PC-9 (cell line): Measurements from ENCODE around the gene EMSY. TPM values are rescaled to one million over a fixed set of nuclear protein-coding genes. Genes with fewer than 3 reads are reported as not detected.

ENCODE experiments used
- BruUV-seq: library from RNA; stranded (reverse); fragments of 400-500 nt; replicated peaks from 2 replicates; lab custom pipeline; 2021; lab: Mats Ljungman, UMichigan
- CTCF ChIA-PET: fragments of 300-600 bp; sonication (Branson Sonifier 250); formaldehyde crosslinking; loops from one replicate; lab custom pipeline; 2022; ENCODE audit warnings: antibody characterized with exemption; lab: Charles Lee
- POLR2A ChIA-PET: fragments of 300-600 bp; sonication (Branson Sonifier 250); formaldehyde crosslinking; loops from one replicate; lab custom pipeline; 2022; ENCODE audit warnings: antibody characterized with exemption; ENCODE audit not compliant: unreplicated experiment; lab: Charles Lee
- DNase-seq, 2 experiments: peaks; one replicate each; pipeline versions ENCODE4 v3.0.0 to v3.0.0-alpha.2; 2015 to 2022; ENCODE audit warnings: mixed read lengths in 1 of 2
- H2AFZ ChIP-seq: fragments of 200-600 bp; sonication (generic); 2 replicates; pipeline ENCODE4 v1.8.1; 2017; ENCODE audit warnings: antibody characterized with exemption
- H3F3A ChIP-seq: fragments of 200-600 bp; sonication (generic); 2 replicates; pipeline ENCODE4 v1.8.1; 2017; ENCODE audit warnings: antibody characterized with exemption, mild to moderate bottlenecking, low read depth; ENCODE audit not compliant: insufficient read depth
- H3K27ac ChIP-seq: fragments of 200-600 bp; sonication (generic); 2 replicates; pipeline ENCODE4 v1.6.1; 2016; ENCODE audit warnings: mixed run types
- H3K27me3 ChIP-seq: fragments of 200-600 bp; sonication (generic); 2 replicates; pipeline ENCODE4 v1.6.1; 2016; ENCODE audit warnings: low read depth, mixed run types; ENCODE audit not compliant: insufficient read depth
- H3K36me3 ChIP-seq: fragments of 200-600 bp; sonication (generic); 2 replicates; pipeline ENCODE4 v1.6.1; 2016; ENCODE audit warnings: low read depth, mixed run types
- H3K4me1 ChIP-seq: fragments of 200-600 bp; sonication (generic); replicated peaks from 2 replicates; pipeline ENCODE4 v1.6.1; 2016; ENCODE audit warnings: mixed run types; ENCODE audit not compliant: insufficient read depth
- H3K4me2 ChIP-seq: fragments of 200-600 bp; sonication (generic); 2 replicates; pipeline ENCODE4 v1.6.1; 2017; ENCODE audit warnings: mixed run types
- H3K4me3 ChIP-seq: fragments of 200-600 bp; sonication (generic); 2 replicates; pipeline ENCODE4 v1.6.1; 2016; ENCODE audit warnings: mixed run types
- H3K79me2 ChIP-seq: fragments of 200-600 bp; sonication (generic); 2 replicates; pipeline ENCODE4 v1.6.1; 2017; ENCODE audit warnings: low read depth, mixed run types
- H3K9me2 ChIP-seq: fragments of 200-600 bp; sonication (generic); 2 replicates; pipeline ENCODE4 v1.8.1; 2017; ENCODE audit warnings: mild to moderate bottlenecking; ENCODE audit not compliant: insufficient read depth
- H3K9me3 ChIP-seq: fragments of 200-600 bp; sonication (generic); 2 replicates; pipeline ENCODE4 v1.8.1; 2016; ENCODE audit warnings: low read depth; ENCODE audit not compliant: insufficient read depth
- H4K20me1 ChIP-seq: fragments of 200-600 bp; sonication (generic); 2 replicates; pipeline ENCODE4 v1.8.1; 2017; ENCODE audit not compliant: insufficient read depth
- CTCF ChIP-seq: fragments of 200-600 bp; sonication (generic); conservative IDR thresholded peaks from 2 replicates; pipeline ENCODE4 v1.6.1; 2017; ENCODE audit warnings: mixed run types, antibody characterized with exemption, mild to moderate bottlenecking, moderate library complexity
- EZH2 ChIP-seq: fragments of 200-600 bp; sonication (generic); IDR thresholded peaks from 2 replicates; pipeline ENCODE4 v1.8.0; 2017; ENCODE audit warnings: antibody characterized with exemption, low read depth
- intact Hi-C: fragments of 100-400 bp; cut with micrococcal nuclease; formaldehyde crosslinking; loops from one replicate; pipeline ENCODE4 v1.10.0; 2022; ENCODE audit not compliant: unreplicated experiment
- total RNA-seq: library from RNA; stranded (reverse); gene quantifications from 2 replicates; pipeline ENCODE4 v1.2.3, GENCODE V29; 2021

Gene EMSY
- total RNA-seq, 1 experiment from 2014 or later = 37.4 TPM

GRCh38 chr11:76550781-76551180 is 106.0 kb downstream of the EMSY start:
- H4K20me1 ChIP-seq = no peaks in the 10 kb centered on the region
- H2AFZ ChIP-seq = no peak overlapping the region
- H3F3A ChIP-seq = peaks cover 5% of the 10 kb centered on the region; the same call in 1 of the 2 replicates
- H3K36me3 ChIP-seq = peaks cover 3% of the 10 kb centered on the region; the same call in 1 of the 2 replicates
- TF ChIP-seq EZH2 (no peak), CTCF (no peak)
- no peak overlapping the region for H3K27ac ChIP-seq
- no peaks in the 10 kb centered on the region for H3K27me3 ChIP-seq
- intact Hi-C loops = loop anchor here (1.0 kb wide), 1 partner anchor 130 kb away; no protein-coding TSS in a partner anchor
- no TSS peak for BruUV-seq
- no peak for DNase-seq
- H3K4me2 ChIP-seq = no peak overlapping the region
- no peak overlapping the region for H3K4me3 ChIP-seq
- ChIA-PET CTCF (no interaction called here), POLR2A (no interaction called here)
- no peaks in the 10 kb centered on the region for H3K4me1 ChIP-seq
- H3K79me2 ChIP-seq = no peaks in the 10 kb centered on the region
- no peaks in the 10 kb centered on the region for H3K9me3 ChIP-seq
- H3K9me2 ChIP-seq = no peaks in the 10 kb centered on the region

GRCh38 chr11:76551400-76551799 is 106.6 kb downstream of the EMSY start:
- Histone ChIP-seq H3K9me3 (no peaks in the 10 kb centered on the region), H3K79me2 (no peaks in the 10 kb centered on the region), H3K9me2 (no peaks in the 10 kb centered on the region), H3K27ac (no peak overlapping the region), H3K4me3 (no peak overlapping the region), H3K4me1 (no peaks in the 10 kb centered on the region), H4K20me1 (no peaks in the 10 kb centered on the region), H3K4me2 (no peak overlapping the region), H3K36me3 (peaks cover 3% of the 10 kb centered on the region; the same call in 1 of the 2 replicates), H3F3A (peaks cover 5% of the 10 kb centered on the region; the same call in 1 of the 2 replicates), H2AFZ (no peak overlapping the region), H3K27me3 (no peaks in the 10 kb centered on the region)
- ChIA-PET CTCF (no interaction called here), POLR2A (no interaction called here)
- peak; percentile 56; the same call in 1 of the 2 replicates for TF ChIP-seq CTCF
- TF ChIP-seq EZH2 = no peak
- BruUV-seq = no TSS peak
- no peak for DNase-seq
- intact Hi-C loops = loop anchor here (1.0 kb wide), 1 partner anchor 129 kb away; no protein-coding TSS in a partner anchor

- no peak for DNase-seq
- peaks cover 5% of the 10 kb centered on the region; the same call in 1 of the 2 replicates for H3F3A ChIP-seq
- 0 out of 2 replicates have a peak, but pooled peaks cover 2% of the 10 kb centered on the region for H3K36me3 ChIP-seq
- no peak overlapping the region for H3K4me2 ChIP-seq
- no peak overlapping the region for H2AFZ ChIP-seq
- no peaks in the 10 kb centered on the region for H3K79me2 ChIP-seq
- CTCF ChIA-PET = no interaction called here
- no peak overlapping the region for H3K27ac ChIP-seq
- no peaks in the 10 kb centered on the region for H3K9me3 ChIP-seq
- H3K4me1 ChIP-seq = no peaks in the 10 kb centered on the region
- POLR2A ChIA-PET = interaction anchor here (0.5 kb wide), 1 partner anchor 81 kb away, joined by 6 read pairs; no protein-coding TSS in a partner anchor
- H3K27me3 ChIP-seq = no peaks in the 10 kb centered on the region
- H4K20me1 ChIP-seq = no peaks in the 10 kb centered on the region
- TF ChIP-seq EZH2 = no peak
- TF ChIP-seq CTCF = no peak
- intact Hi-C loops = no loop called here
- no peak overlapping the region for H3K4me3 ChIP-seq
- BruUV-seq = no TSS peak
- H3K9me2 ChIP-seq = no peaks in the 10 kb centered on the region
Observed at GRCh38 chr11:76552987-76553386, 108.2 kb downstream of the EMSY start.
